ENCODE results near the gene IDI1.
"Not testable (repeated sequence)": the region's sequence is repeated elsewhere in the genome, so short reads cannot be mapped to it uniquely, and the experiment has no call there.

DNA sequence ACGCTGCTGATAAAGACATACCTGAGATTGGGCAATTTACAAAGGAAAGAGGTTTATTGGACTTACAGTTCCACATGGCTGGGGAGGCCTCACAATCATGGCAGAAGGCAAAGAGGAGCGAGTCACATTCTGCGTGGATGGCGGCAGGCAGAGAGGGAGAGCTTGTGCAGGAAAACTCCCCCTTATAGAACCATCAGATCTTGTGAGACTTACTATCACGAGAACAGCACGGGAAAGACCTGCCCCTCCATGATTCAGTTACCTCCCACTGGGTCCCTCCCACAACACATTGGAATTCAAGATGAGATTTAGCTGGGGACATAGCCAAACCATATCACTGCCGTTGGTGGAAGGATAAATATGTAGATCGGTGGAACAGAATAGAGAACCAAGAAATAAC, 17.8 kb upstream of the IDI1 start:
- TF ChIP-seq POLR2AphosphoS5 (IDR thresholded peaks at IDR 0.05; ENCODE audit: borderline replicate concordance, low read depth, low read length); EZH2 (IDR thresholded peaks at IDR 0.05): not testable (repeated sequence)
